Fibroblast of gingiva (primary cell): ENCODE measurements around the gene XKR7.
A peak's percentile ranks its signal among the peaks of the same experiment; 100 is the strongest.
"Not testable (repeated sequence)": the region's sequence is repeated elsewhere in the genome, so short reads cannot be mapped to it uniquely, and the experiment has no call there.

Source experiments
- DNase-seq: peaks from one replicate; pipeline ENCODE4 v3.0.0-alpha.2; 2011; ENCODE audit warnings: low read depth

XKR7 gene

GRCh38 chr20:31967830-31968249 is at the start of gene XKR7:
Gene XKR7, plus strand, starts transcription at chr20:31968151. Its CDS starts 25 bp downstream, at chr20:31968176.
- no peak for DNase-seq

DNA sequence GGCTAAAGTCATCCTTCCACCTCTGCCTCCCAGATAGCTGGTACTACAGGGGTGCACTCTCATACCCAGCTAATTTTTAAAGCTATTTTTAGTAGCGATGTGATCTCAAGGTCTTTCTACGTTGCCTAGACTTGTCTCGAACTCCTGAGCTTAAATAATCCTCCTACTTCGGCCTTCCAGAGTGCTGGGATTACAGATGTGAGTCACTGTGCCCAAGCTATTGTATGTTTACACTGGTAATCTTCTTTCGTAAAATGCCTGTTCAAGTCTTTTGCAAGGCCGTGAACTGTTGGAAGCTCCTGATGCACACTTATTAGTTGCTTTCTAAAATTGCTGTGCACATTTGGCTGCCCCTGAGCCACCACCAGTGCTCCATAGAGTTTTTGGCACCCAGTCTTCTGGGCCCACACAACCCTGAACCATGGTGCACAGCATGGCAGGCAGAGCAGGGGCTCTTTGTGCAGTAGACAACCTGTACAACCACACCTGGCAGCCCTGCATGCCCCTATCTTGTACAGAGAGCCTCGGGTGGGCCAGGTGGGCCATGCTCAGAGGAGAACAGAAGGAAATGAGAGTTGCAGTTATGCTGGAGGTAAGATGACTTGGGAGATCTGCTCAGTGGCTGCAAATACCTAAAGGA is 49.4 kb upstream of the XKR7 start:
- no peak for DNase-seq

DNA sequence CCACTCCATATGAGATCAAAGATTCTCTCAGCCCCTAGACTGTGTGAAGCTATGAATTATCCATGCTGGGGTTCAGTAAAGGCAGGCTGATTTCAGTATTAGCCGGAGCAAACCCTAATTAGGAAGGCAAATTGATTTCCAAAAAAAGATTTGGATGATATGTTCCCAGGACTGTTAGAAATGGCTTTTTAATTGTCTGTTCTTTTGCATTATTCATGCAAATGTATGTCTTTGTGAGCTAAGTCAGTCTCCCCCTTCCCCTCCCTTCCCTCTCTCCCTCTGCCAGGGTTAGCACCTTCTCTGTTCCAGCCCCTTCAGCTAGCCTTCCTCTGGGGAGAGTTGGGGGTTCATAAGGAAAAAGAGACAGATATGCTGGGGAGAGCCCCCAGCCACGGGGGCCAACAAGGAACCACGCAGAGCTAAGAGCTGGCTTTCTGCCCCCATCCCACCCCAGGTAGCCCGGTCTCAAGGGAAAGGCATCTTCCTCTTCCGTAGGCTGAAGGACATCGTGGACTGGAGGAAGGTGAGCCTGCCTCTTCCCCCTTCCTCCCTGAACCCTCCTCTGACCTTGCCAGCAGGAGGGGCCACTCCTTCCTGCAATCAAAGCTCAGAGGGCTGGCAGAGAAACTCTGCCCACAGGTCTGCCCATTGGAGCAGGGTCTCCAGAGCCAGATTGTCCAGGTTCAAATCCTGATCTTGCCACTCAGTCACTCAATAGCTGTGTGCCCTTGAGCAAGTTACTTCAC is 48.4 kb upstream of the XKR7 start:
- DNase-seq: no peak

GRCh38 chr20:31920275-31920855 is 47.6 kb upstream of the XKR7 start:
- DNase-seq: no peak

- not testable (repeated sequence) for DNase-seq
These were observed 46.5 kb upstream of the XKR7 start for GRCh38 chr20:31921480-31921879.

DNA sequence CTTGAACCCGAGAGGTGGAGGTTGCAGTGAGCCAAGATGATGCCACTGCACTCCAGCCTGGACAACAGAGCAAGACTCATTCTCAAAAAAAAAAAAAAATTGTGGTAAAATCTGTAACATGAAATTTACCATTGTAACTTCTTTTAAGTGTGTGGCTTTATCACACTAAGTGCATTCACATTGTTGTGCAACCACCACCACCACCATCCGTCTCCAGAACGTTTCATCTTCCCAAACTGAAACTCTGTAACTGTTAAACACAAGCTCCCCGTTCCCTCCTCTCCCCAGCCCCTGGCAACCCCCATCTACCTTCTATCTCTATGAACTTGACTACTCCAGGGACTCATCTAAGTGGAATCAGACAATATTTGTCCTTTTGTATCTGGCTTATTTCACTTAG is 45.8 kb upstream of the XKR7 start:
- no peak for DNase-seq

DNA sequence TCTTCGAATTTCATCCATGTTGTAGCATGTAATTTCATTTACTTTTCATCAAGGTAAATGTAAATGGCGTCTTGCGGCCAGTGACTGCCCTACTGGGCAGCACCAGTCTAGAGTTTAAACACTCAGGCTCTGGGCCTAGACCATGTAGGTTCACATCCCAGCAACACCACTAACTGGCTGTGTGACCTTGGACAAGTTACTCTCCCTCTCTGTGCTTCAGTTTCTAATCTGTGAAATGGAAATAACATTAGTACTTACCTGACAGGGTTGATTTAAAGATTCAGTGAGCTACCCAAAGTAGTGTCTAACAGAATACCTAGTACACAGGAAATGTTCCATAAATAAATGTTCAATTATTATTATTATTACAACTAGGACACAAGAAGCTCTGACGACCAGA is 45.4 kb upstream of the XKR7 start:
- DNase-seq: no peak

DNA sequence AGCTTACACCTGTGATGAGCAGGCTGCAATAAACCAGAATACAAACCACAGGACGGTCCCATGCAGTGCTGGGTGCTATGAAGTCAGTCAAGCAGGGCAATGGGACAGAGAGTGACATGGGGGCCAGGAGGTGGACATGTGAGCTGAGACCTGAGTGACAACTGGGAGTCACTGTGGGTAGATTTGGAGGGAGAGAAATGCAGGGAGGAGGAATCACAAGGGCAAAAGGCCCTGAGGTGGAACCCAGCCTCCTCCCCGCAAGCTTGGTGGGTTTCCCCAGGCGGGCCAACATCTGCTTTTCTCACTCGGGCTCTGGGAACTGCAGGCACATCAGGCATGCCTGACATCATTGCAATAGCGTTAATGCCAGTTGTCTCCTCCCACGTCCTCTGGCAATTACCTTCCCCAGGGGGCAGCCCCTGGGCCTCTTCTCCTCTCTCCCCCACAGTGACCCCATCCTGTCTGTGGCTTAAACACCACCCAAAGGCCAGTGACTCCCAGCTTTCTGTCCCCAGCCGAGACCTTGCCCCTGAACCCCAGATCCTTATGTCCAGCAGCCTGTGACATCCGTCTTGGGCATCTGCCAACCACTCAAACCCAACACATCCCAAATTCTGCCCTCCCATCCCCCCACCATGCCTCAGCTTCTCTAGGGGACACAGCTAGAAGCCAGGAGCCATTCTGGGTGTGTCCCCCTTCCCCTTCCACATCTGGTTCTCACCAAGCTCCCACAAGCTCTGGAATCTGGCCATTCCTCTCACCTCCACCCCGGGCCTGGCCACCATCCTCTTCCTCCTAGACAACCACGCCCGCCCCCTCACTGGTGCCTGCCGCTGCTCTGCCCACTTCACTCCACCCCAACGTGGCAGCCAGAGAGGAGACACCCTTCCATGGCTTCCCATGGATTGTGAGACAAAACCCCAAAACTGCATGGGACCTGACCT is 44.3 kb upstream of the XKR7 start:
- DNase-seq: no peak

- DNase-seq: no peak
These were observed 43.4 kb upstream of the XKR7 start for GRCh38 chr20:31924561-31924960.

- DNase-seq: no peak
These were observed 42.3 kb upstream of the XKR7 start for GRCh38 chr20:31925631-31926030.

DNA sequence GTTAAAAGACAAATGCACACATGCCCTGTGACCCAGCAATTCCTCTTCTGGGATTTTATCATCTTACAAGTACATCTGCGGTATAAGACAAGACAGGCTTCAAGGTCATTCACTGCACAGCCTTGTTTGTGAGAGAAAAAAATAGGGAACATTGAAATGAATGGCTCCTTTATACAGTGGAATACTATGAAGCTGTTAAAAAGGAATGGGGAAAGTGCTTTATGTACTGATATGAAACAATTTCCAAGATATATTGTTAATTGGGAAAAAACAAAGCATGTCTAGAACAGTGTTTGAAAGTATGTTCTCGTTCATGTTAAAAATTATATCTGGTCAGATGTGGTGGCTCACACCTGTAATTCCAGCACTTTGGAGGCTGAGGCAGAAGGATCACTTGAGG is 41.5 kb upstream of the XKR7 start:
- DNase-seq: no peak

DNA sequence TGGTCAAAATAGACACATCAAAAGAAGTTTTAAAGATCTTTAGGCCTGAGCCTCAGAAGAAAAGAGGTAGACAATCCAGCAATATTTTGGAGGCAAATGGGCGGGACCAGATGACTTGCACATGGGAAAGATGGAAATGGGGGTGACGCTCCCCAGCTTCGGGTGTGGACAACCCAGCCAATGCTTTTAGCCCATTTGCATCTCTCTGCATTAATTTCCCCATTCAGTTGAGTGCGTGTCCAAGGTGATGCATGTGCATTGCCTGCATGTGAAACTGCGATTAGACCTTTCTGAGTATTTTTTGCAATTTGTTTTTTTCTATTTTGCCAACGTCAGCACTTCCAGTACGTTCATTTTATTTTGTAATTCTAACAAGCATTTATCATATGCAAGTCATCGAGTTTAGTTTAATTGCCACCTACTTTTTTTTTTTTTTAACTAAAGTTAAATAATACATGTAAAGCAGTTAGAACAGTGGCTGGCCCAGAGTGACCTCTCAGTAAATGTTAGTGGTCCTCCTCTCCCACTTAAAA is 40.3 kb upstream of the XKR7 start:
- no peak for DNase-seq

GRCh38 chr20:31929631-31930030 is 38.3 kb upstream of the XKR7 start:
- DNase-seq: not testable (repeated sequence)

- DNase-seq: no peak
These were observed 37.2 kb upstream of the XKR7 start for GRCh38 chr20:31930779-31931178.

DNA sequence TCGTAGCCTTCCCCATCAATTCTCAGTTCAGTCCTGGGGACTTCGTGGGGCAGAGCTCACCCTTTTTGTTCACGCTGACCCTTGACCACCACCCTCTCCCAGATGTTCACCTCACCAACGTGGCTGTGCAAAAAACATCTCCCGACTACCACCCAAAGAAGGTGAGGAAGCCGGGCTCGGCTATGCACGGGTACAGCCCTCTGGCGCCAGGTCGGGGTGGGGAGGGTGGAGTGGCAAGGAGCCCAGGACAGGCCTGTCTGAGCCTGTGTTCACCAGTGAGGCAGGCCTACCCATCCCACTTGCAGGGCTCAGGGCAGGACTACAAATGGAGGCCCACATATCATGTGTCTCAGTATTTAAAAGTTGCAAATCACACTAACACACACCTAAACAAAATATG is 34.3 kb upstream of the XKR7 start:
- no peak for DNase-seq

- DNase-seq: no peak
These were observed 33.5 kb upstream of the XKR7 start for GRCh38 chr20:31934491-31934890.

GRCh38 chr20:31934968-31935764 is 32.8 kb upstream of the XKR7 start:
- DNase-seq: no peak

DNA sequence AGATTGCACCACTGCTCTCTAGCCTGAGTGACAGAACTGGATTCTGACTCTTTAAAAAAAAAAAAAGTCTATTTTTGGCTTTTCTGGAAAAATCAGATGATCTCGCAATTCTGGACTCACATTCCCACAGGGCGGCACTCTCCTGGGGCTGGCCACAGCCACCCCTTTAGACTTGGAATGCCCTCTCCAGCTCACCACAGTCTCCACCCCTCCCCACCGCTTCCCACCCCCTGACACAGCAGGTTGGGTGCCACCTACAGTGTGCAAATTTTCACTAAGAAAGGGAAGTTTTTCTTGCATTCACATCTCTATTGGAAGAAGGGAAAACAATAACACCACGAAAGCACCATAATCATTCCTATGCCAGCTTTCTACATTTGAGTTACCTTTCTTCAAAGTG is 31.5 kb upstream of the XKR7 start:
- no peak for DNase-seq

DNA sequence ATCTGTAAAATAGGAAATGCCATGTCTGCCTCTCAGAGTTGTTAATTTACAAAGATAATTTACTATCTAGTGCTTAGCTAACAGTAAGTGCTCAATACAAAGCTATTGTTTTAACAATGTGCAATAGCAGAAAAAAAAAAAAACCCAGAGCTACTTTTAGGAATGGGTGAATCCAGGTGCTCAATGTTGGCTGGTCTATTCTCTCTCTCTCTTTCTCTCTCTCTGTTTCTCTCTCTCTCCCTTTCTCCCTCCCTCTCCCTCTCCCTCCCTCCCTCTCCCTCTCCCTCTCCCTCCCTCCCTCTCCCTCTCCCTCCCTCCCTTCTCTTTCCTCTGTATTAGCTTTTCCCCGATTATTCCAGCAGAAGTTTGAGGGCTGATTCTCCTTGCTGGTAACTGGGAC is 30.1 kb upstream of the XKR7 start:
- DNase-seq: no peak

DNA sequence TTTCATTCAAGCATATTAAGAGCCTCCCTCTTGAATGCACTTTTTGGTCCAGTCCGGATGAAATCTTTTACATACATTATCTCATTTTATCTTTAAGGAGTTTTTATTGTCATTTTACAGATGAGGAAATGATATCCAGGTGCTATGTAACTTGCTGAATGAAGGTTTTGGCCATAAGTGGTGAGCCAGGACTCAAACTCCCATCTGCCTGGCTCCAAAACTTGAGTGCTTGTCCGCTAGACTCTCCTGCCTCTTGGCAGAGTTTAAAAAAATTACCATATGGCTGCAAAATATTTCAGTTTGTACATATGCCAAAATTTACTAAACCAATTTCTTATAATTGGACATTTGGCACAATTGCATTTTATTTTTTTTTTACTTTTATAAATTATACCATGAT is 28.3 kb upstream of the XKR7 start:
- DNase-seq: no peak

GRCh38 chr20:31943052-31943471 is 24.9 kb upstream of the XKR7 start:
- DNase-seq: peak; percentile 11
